22Rv1 (cell line): ENCODE measurements around the gene TNFRSF25.

Experiments used
- H3K27ac ChIP-seq: fragments of 450-650 bp; 2 replicates; pipeline ENCODE4 v1.5.1; 2017
- ZFX ChIP-seq: fragments of 450-650 bp; IDR thresholded peaks from 2 replicates; pipeline ENCODE4 v1.6.1; 2017; ENCODE audit warnings: antibody characterized with exemption, borderline replicate concordance
- TF ChIP-seq, protein P1 (sequence below): fragments of 450-650 bp; IDR thresholded peaks from 2 replicates; pipeline ENCODE4 v1.5.1; 2017; ENCODE audit warnings: mild to moderate bottlenecking

Gene TNFRSF25

GRCh38 chr1:6427441-6428390, 38.3 kb downstream of the TNFRSF25 start:
- peak overlapping the region; percentile 46; the same call in 1 of the 2 replicates for H3K27ac ChIP-seq
- no peak for TF ChIP-seq ZFX
- TF ChIP-seq, protein P1, sequence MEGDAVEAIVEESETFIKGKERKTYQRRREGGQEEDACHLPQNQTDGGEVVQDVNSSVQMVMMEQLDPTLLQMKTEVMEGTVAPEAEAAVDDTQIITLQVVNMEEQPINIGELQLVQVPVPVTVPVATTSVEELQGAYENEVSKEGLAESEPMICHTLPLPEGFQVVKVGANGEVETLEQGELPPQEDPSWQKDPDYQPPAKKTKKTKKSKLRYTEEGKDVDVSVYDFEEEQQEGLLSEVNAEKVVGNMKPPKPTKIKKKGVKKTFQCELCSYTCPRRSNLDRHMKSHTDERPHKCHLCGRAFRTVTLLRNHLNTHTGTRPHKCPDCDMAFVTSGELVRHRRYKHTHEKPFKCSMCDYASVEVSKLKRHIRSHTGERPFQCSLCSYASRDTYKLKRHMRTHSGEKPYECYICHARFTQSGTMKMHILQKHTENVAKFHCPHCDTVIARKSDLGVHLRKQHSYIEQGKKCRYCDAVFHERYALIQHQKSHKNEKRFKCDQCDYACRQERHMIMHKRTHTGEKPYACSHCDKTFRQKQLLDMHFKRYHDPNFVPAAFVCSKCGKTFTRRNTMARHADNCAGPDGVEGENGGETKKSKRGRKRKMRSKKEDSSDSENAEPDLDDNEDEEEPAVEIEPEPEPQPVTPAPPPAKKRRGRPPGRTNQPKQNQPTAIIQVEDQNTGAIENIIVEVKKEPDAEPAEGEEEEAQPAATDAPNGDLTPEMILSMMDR: no peak

DNA sequence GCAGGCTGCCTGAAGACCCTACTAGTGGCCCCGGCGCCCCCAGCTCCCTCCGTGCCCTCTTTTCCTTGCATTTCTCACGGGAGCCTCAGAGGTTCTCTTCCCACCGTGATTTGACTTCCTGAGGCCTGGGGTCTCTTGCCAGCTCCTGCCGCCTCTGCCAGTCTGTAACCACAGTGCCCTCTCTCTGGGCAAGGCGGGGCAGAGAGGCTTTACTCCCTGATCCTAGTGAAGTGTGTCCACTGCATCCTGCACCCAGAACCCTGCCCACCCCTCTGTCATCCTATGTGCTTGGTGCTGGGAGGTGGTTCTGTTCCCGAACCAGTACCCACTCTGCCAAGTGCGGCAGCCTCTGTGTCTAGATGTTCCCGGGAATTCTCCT, 39.0 kb downstream of the TNFRSF25 start:
- no peak for TF ChIP-seq ZFX
- TF ChIP-seq, protein P1: no peak
- no peak overlapping the region for H3K27ac ChIP-seq

DNA sequence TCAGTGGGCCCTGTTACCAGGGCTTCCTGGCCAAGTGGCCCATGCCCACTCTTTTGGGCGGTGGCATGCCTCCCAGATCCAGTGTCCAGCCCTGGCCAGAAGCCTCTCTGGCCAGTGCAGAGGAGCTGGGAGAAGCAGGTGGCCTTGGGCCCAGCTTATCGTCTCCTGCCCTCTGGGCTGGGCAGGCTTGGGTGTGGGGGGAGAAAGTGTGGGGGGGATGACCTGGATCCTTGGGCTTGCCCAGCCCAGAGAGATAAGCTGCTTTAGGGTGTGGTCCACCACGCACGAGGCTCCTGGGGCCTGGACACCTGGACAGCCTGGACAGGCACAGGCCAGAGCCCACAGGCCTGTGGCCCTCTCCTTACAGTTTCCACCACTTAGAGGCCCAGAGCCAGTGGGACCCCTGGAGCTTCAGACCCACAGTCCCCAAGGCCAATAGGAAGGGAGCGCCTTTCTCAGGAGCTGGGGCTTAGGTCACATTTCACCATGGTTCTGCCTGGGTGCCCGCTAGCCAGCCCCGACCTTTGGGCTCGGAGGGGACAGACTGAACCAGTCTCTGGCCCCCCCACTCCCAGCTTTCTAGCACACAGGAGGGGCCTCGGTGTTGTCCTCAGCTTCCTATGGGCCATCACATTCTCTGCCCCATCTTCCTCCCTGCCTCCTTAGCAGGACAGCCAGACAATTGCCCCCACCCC, 39.5 kb downstream of the TNFRSF25 start:
- H3K27ac ChIP-seq: no peak overlapping the region

DNA sequence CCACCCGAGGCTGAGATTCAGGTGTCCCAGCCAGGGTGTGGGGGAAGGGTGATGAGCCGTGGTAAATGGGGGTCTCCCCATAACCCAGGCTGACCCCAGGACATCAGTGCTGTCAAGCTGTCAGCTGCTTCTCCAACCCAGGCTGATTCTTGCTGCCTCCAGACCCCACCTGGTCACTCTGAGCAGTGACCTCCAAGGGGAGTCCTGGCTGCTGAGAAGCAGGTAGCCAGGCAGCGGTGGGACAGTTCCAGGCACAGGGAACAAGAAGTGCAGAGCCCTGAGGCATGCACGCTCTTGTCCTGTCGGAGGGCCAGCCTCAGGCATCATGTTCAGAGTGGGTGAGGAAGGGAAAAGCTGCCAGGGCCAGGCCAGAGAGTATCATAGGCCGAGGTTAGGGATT, 40.3 kb downstream of the TNFRSF25 start:
- H3K27ac ChIP-seq: no peak overlapping the region
- TF ChIP-seq, protein P1: no peak
- no peak for TF ChIP-seq ZFX

More for the DNA sequence above, 39.5 kb downstream of the TNFRSF25 start:
- TF ChIP-seq, protein P1: no peak
- TF ChIP-seq ZFX: no peak

GRCh38 chr1:6424619-6425593, 41.1 kb downstream of the TNFRSF25 start, which contains the start of gene ESPN:
ESPN (plus strand) TSS chr1:6424776; CDS start chr1:6424956, 180 bp downstream.
- TF ChIP-seq ZFX: no peak
- TF ChIP-seq, protein P1: no peak
- no peak within 1 kb of the TSS for H3K27ac ChIP-seq

- TF ChIP-seq, protein P1: no peak
- no peak for TF ChIP-seq ZFX
- H3K27ac ChIP-seq: no peak overlapping the region
Measured at GRCh38 chr1:6424000-6424565, 41.9 kb downstream of the TNFRSF25 start.
